HuH-7.5 (cell line): Measurements from ENCODE around the gene CFAP70.
A peak's percentile ranks its signal among the peaks of the same experiment; 100 is the strongest.

Experiments
- DNase-seq: peaks from one replicate; pipeline ENCODE4 v3.0.0; 2011; ENCODE audit warnings: low spot score

CFAP70 gene

GRCh38 chr10:73252445-73253224 lies 106.0 kb downstream of the CFAP70 start, which contains the start of gene MRPS16:
TSS of gene MRPS16 (minus strand) at chr10:73252644. CDS start at chr10:73252482, 162 bp downstream.
- DNase-seq = peak; percentile 77

DNA sequence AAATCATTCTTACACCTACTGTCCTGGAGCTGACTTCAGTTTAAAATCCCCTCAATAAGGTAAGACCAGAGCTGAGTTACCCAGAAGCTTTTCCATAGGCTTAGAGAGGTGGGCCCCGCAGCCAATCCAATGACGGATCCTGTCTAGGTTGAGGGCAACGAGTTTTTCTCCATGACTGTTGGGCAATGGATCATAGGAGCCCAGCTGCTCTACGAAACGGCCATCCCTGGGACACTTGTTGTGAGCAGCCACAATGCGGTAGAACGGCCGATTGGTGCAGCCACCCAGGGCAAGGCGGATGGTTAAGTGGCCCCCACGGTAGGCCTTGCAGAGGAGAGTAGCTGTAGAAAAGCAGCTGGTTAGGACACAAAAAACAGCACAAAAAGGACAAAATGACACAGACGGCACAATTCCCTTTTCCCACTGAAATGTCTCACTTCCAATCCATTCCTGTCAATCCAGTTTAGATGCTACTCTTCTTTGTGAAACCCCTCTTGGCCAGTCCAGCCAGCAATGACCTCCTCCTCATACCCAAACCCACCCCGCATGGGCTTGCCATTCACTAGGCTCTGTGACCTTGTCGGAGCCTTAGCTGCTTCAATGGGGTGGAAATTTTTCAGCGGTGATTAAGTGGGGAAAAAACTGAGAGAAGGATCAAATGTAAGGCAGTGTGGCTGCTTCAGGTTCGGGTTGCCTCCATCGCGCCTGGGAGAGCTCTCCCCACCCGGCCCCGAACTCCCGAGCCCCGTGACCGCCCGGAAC lies 106.8 kb downstream of the CFAP70 start:
- no peak for DNase-seq

DNA sequence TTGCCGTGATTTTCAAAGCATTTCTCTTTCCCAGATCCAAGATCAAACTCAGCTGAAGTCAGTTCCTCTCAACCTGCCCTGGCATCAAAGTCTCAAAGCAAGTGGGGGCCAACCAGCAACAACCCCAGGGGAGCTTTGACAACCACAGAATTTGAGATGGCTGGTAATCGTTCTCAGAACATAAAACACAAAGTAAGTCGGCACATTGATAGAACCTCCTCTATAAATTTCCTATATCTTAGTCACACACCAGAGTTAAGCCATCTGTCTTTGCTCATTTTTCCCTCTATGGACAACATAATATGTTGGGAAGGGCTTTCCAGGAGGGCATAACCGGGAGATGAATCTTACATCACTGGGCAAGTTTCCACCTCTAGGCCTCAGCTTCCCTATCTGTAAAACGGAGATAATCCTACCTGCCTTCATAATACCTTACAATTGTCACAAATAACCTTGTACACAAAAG lies 110.4 kb downstream of the CFAP70 start:
- DNase-seq = no peak

DNA sequence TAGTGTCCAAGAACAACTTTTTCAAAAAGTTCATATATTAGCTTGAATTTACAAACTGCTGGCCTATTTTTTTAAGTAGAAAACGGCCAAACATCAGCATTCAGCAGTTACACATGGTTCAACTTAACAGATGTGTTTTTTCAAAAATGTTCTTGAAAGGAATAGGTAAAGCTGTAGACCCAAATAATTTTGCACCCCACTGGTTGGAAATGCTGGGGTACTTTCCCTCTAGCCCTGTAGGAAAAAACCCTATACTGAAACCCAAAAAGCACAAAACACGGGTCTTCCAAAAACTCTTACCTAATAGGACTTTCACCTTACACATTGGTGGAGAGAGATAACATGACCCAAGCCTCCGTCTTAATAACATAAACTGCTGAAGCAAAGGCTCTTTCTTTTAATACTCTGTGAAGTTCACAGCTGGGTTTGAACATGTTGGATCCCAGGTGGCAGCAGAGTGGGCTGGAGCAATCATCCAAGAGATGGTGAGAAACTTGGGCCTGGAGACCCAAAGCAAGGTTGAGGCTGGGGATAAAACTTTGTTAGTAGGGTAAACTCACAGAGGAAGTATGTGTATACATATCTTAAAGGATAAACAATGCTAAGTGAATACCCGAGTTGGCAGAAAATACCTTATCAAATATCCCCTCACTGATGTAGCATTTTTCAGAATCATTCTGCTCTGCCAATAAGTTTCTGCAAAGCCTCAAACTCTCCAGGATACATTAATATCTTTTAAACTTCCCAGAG lies 111.0 kb downstream of the CFAP70 start:
- no peak for DNase-seq

- peak; percentile 64 for DNase-seq
These were observed 111.8 kb downstream of the CFAP70 start, which contains the start of gene DNAJC9 for GRCh38 chr10:73246646-73247508. TSS of gene DNAJC9 (minus strand) at chr10:73247255. CDS start at chr10:73247189, 66 bp downstream.

- no peak for DNase-seq
These were observed 112.4 kb downstream of the CFAP70 start for GRCh38 chr10:73246322-73246645.

GRCh38 chr10:73244866-73245477 lies 113.7 kb downstream of the CFAP70 start:
- no peak for DNase-seq

DNA sequence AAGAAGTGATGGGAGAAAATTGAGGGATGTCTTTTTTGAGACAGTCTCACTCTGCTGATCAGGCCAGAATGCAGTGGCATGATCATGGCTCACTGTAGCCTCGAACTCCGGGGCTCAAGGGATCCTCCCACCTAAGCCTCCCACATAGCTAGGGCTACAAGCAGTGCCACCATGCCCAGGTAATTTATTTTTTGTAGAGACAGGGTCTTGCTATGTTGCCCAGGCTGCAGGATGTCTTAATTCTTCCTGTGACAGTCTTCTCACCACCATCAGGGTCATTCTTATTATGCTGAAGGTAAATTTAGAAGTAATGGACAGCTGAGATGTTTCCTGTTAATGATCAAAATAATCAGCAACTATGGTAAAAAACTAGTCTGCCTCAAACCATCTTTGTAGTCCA lies 118.8 kb downstream of the CFAP70 start:
- no peak for DNase-seq

DNA sequence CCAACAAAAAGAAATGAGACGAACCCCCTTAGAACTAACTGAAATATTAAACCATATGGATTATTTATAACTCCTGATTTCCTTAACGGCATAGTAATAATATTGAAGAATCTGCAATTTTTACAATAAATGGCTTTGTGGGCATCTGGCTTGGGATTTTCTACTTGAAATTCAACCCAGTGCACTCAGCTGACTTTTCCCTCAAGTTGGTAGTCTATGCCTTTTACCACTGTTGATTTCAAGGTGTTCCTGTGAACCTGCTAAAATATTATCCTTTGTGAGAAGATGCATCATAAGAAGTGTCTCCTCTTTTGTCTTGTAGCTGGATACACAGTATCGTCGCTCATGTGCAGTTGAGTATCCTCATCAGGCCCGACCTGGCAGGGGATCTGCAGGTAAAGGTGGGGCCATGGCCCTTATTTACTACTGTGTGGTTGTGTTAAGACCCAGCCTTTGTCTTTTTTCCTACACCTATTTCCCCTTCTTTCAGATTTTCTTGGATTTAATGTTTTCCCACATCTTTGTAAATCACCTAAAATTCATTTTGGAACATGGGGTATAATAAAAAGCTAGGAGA lies 119.6 kb downstream of the CFAP70 start:
- no peak for DNase-seq

GRCh38 chr10:73234695-73235094 lies 124.0 kb downstream of the CFAP70 start:
- DNase-seq = no peak

- no peak for DNase-seq
These were observed 124.8 kb downstream of the CFAP70 start for GRCh38 chr10:73233883-73234282.

DNA sequence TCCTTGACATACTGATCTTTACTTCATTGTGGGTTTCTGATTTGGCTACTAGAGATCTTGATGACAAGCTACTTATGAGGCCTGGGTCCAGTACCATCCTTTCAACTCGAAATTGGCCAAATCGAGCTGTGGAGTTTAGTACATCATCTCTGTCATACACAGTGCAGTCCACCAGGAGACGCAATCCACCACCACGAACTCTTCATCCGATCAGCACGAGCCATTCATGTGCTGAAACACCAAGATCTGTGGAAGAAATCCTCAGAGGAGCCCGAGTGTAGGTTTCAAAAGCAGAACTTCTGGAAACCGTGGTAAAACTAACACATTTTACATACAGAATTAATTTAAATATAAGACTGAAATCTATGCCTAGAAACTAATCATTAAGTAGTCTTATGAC lies 125.8 kb downstream of the CFAP70 start:
- DNase-seq = no peak

GRCh38 chr10:73229567-73229966 lies 129.1 kb downstream of the CFAP70 start:
- no peak for DNase-seq

DNA sequence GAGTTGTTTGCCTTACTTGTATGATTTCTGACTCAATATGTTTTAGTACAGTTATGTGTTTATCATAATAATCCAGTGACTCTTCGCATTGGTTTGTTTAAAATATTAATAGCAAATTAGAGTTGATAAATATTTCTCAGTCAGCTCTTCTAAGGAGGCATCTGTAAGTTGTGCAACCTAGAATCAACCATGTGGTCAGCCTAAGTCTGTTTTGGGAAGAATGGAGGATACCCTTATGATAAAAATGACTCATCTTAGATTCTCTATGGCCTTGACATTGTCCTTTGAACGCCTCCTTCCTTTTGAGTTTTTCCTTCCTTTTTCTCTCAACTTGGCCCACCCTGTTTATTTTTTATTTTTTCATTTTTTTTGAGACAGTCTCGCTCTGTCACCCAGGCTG lies 130.4 kb downstream of the CFAP70 start:
- DNase-seq = no peak

DNA sequence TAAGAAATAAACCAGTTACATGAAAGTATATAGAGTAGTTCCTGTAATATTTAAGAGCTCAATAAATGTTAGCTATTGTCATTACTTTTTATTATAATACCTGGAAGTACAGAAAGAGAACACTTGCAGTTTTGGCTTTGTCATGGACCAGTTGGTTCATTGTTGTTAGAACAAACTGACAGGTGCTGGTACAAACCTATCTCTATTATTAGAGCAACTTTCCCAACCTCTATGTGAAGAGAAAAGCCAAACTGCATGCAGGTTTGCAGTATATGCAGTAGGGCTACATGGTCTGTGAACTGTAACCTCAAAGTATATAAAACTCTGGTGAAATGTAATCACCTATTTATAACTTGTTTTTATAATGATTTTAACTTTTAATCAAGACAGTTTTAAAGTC lies 132.0 kb downstream of the CFAP70 start:
- no peak for DNase-seq

DNA sequence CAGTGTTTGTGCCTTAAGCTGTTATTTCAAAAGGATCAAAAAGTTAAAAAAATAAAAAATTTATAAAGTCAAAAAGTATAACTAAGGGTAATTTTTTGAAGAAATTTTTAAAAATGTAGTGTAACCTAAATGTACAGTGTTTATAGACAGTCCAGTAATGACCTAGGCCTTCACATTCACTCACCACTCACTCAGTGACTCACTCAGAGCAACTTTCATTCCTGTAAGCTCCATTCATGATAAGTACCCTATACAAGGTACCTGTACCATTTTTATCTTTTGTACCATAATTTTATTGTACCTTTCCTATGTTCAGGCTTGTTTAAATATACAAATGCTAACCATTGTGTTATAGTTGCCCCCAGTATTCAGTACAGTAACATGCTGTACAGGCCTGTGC lies 133.1 kb downstream of the CFAP70 start:
- DNase-seq = no peak

DNA sequence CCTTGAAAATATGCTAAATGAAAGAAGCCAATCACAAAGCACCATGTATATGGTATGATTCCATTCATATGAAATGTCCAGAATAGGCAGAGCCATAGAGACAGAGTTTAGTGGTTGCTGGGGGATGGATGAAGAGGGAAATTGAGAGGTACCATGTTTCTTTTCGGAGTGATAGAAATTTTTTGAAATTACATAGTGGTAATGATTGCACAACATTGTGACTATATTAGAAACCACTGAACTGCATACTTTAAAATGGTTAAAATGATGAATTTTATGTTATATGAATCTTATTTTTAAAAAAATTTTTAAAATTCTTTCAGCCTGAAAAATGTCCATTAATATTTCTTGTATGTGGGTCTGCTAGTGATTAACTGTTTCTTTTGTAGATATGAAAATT lies 137.7 kb downstream of the CFAP70 start:
- no peak for DNase-seq

- no peak for DNase-seq
These were observed 139.3 kb downstream of the CFAP70 start for GRCh38 chr10:73219384-73219783.

GRCh38 chr10:73218431-73219191 lies 140.1 kb downstream of the CFAP70 start:
- peak; percentile 10 for DNase-seq

DNA sequence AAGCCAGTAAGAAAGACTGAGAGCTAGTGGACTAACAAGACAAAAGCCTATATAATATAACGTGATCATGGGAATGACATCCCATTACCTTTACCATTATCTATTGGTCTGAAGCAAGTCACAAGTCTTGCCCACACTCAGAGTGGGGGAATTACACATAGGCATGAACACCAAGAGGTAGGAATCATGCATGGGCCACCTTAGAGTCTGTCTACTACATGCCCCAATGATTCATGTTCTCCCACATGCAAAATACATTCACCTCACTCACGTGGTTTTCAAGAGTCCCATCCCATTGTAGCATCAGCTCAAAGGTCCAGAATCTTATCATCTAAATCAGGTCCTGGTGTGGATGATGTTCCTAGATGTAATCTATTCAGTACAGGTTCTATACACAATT lies 141.0 kb downstream of the CFAP70 start:
- no peak for DNase-seq
